ENCODE measurements around the gene CCL17. TPM values are rescaled to one million over a fixed set of nuclear protein-coding genes. Genes with fewer than 3 reads are reported as not detected.

The CCL17 gene
- total and polyA plus RNA-seq, 2 of the 4 experiments (the other 2 are of a cell fraction), result not detected

- Histone ChIP-seq H2BK120ac (ENCODE audit: low read depth, low read length) (no peak overlapping the region), H2BK15ac (ENCODE audit: low read depth, low read length) (no peak overlapping the region), H3K36me3 (ENCODE audit: control insufficient read depth, insufficient read depth, low read length) (peaks cover 28% of the 10 kb centered on the region), H4K91ac (ENCODE audit: insufficient read depth, low read depth, low read length) (no peak overlapping the region), H2AK9ac (replicated peaks; ENCODE audit: low read depth, low read length, poor library complexity) (no peak overlapping the region), H2AK5ac (ENCODE audit: low read depth, low read length) (no peak overlapping the region), H3K9me1 (ENCODE audit: insufficient read depth, low read length) (no peaks in the 10 kb centered on the region), H3K4me1 (ENCODE audit: control insufficient read depth, insufficient read depth, low read length) (peaks cover 2% of the 10 kb centered on the region), H4K5ac (ENCODE audit: low read depth, low read length) (no peak overlapping the region), H3K4me3 (ENCODE audit: insufficient read depth, low read depth, low read length) (no peak overlapping the region), H3K14ac (replicated peaks; ENCODE audit: low read depth, low read length) (no peak overlapping the region), H3K9ac (ENCODE audit: low read depth, low read length) (no peak overlapping the region), H2AFZ (replicated peaks; ENCODE audit: low read length, poor library complexity) (no peak overlapping the region), H4K20me1 (ENCODE audit: insufficient read depth, low read length) (no peaks in the 10 kb centered on the region), H3K23ac (ENCODE audit: low read depth, low read length) (no peak overlapping the region), H3K79me1 (ENCODE audit: low read depth in 1 of 2, low read length in 2 of 2) (no peaks in the 10 kb centered on the region), H3K27ac (ENCODE audit: insufficient read depth, low read length) (no peak overlapping the region), H3K56ac (ENCODE audit: extremely low read depth, insufficient read depth, low read length) (no peak overlapping the region), H2BK5ac (ENCODE audit: low read depth, low read length, poor library complexity, severe bottlenecking) (no peak overlapping the region), H3K18ac (ENCODE audit: low read depth, low read length) (no peak overlapping the region), H2BK20ac (ENCODE audit: low read depth, low read length) (no peak overlapping the region), H3K4ac (ENCODE audit: low read depth, low read length) (no peak overlapping the region), H3K4me2 (ENCODE audit: low read depth, low read length) (no peak overlapping the region), H4K8ac (ENCODE audit: low read depth in 2 of 2, low read length in 2 of 2) (no peak overlapping the region), H3K9me3 (ENCODE audit: control insufficient read depth, insufficient read depth, low read length) (no peaks in the 10 kb centered on the region), H3K27me3 (ENCODE audit: control insufficient read depth, insufficient read depth, low read length) (no peaks in the 10 kb centered on the region)
- in situ Hi-C loops (cut with MboI; ENCODE audit: low sequenced_read_pairs) (no loop called here), dilution Hi-C loops (cut with HindIII; ENCODE audit: low sequenced_read_pairs, unreplicated experiment) (no loop called here), intact Hi-C loops (cut with micrococcal nuclease) (no loop called here)
- BruUV-seq (replicated peaks), result no TSS peak
- CTCF ChIA-PET, result no interaction called here
- TF ChIP-seq CEBPB (IDR thresholded peaks at IDR 0.05; ENCODE audit: low read depth, low read length) (no peak), MAFK (IDR thresholded peaks at IDR 0.05; ENCODE audit: low read depth, low read length) (no peak), RAD21 (IDR thresholded peaks at IDR 0.05; ENCODE audit: low read length) (no peak), BHLHE40 (IDR thresholded peaks at IDR 0.05; ENCODE audit: low read depth, low read length) (no peak), NFE2L2 (IDR thresholded peaks at IDR 0.05; ENCODE audit: low read depth, low read length) (no peak), MXI1 (IDR thresholded peaks at IDR 0.05; ENCODE audit: borderline replicate concordance, low read depth, low read length) (no peak), CHD1 (IDR thresholded peaks at IDR 0.05; ENCODE audit: low read depth, low read length) (no peak), USF2 (IDR thresholded peaks at IDR 0.05; ENCODE audit: low read depth, low read length) (no peak), POLR2A (IDR thresholded peaks at IDR 0.05; ENCODE audit: low read depth, low read length) (no peak), CTCF (conservative IDR thresholded peaks at IDR 0.05; ENCODE audit: low read depth, low read length) (no peak), ELK1 (IDR thresholded peaks at IDR 0.05; ENCODE audit: borderline replicate concordance, low read depth, low read length) (no peak), RCOR1 (IDR thresholded peaks at IDR 0.05; ENCODE audit: insufficient replicate concordance, low read length) (no peak), FOS (IDR thresholded peaks at IDR 0.05; ENCODE audit: low read depth, low read length) (no peak), MAZ (IDR thresholded peaks at IDR 0.05; ENCODE audit: borderline replicate concordance, low read depth, low read length) (no peak)
- no peak for ATAC-seq (ENCODE audit: low read depth)
- WGBS, 2 experiments (ENCODE audit: extremely low coverage in 2 of 2, insufficient read length in 1 of 2), result 85% methylated on average over 5 of the region's 7 CpGs; no CpG with 5 or more reads in 1 of the 2 experiments
- DNase-seq, result no peak
- POLR2A ChIA-PET (ENCODE audit: unreplicated experiment), result interaction anchor here (0.6 kb wide), 1 partner anchor 15 kb away, joined by 3 read pairs; no protein-coding TSS in a partner anchor
These were observed 21.8 kb downstream of the CCL17 start for GRCh38 chr16:57426356-57426755.

All from IMR-90 (cell line).